Measurements from ENCODE around the gene COG2.
A peak's percentile ranks its signal among the peaks of the same experiment; 100 is the strongest.

The COG2 gene

DNA sequence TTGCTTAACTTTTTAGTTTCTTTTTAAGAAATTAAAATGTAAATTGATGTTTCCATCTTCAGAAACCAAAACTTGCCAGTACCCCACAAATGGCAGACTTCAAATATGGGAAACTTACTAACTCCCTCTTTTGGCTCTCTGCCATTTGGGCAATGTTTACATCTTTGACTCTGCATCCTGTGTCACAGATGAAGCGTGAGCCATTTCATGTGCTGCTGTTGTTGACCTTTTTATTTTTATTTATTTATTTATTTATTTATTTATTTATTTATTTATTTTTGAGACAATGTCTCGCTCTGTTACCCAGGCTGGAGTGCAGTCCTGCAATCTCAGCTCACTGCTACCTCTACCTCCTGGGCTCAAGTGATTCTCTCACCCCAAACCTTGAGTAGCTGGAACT, 16.0 kb upstream of the COG2 start:
- H3K4me1 ChIP-seq (ENCODE audit: control insufficient read depth, insufficient read depth, low read length): no peaks in the 10 kb centered on the region
- no peak overlapping the region for H3K9ac ChIP-seq (ENCODE audit: low read length)
- H3K9me3 ChIP-seq (ENCODE audit: control insufficient read depth, insufficient read depth, low read depth, low read length): no peaks in the 10 kb centered on the region
- no peak overlapping the region for H3K4me3 ChIP-seq (ENCODE audit: low read depth, low read length)
- H3K27ac ChIP-seq (ENCODE audit: low read depth, low read length): no peak overlapping the region
- H3K36me3 ChIP-seq (ENCODE audit: control insufficient read depth, insufficient read depth, low read length): no peaks in the 10 kb centered on the region
- H3K27me3 ChIP-seq (ENCODE audit: control insufficient read depth, insufficient read depth, low read length): no peaks in the 10 kb centered on the region

- no peaks in the 10 kb centered on the region for H3K36me3 ChIP-seq (ENCODE audit: control insufficient read depth, insufficient read depth, low read length)
- H3K4me3 ChIP-seq (ENCODE audit: low read depth, low read length): no peak overlapping the region
- H3K27ac ChIP-seq (ENCODE audit: low read depth, low read length): no peak overlapping the region
- peaks cover 3% of the 10 kb centered on the region; the same call in 1 of the 2 replicates for H3K4me1 ChIP-seq (ENCODE audit: control insufficient read depth, insufficient read depth, low read length)
- no peaks in the 10 kb centered on the region for H3K27me3 ChIP-seq (ENCODE audit: control insufficient read depth, insufficient read depth, low read length)
- no peak overlapping the region for H3K9ac ChIP-seq (ENCODE audit: low read length)
- H3K9me3 ChIP-seq (ENCODE audit: control insufficient read depth, insufficient read depth, low read depth, low read length): no peaks in the 10 kb centered on the region
Observed at GRCh38 chr1:230627767-230628166, 14.5 kb upstream of the COG2 start.

DNA sequence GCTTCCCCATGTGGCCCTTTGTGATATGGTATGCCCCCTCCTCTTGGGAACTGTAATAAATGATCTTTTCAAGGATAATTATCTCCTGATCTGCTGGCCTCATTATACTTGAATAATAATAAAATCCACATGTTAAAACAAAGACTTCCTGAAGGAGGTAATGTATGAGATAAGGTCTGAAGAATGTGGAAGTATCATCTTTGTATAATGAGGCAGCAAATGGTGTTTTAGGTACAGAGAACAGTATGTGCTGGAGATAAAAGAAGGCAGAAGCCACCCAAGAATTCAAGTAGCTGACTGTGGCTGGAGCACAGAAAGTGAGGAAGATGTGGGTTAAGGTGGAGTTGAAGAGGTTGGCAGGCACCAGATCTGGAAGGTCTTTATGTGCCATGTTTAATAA, 12.8 kb upstream of the COG2 start:
- Histone ChIP-seq H3K9ac (ENCODE audit: low read length) (no peak overlapping the region), H3K27ac (ENCODE audit: low read depth, low read length) (no peak overlapping the region), H3K9me3 (ENCODE audit: control insufficient read depth, insufficient read depth, low read depth, low read length) (no peaks in the 10 kb centered on the region), H3K4me3 (ENCODE audit: low read depth, low read length) (no peak overlapping the region), H3K4me1 (ENCODE audit: control insufficient read depth, insufficient read depth, low read length) (peaks cover 3% of the 10 kb centered on the region; the same call in 1 of the 2 replicates), H3K36me3 (ENCODE audit: control insufficient read depth, insufficient read depth, low read length) (no peaks in the 10 kb centered on the region), H3K27me3 (ENCODE audit: control insufficient read depth, insufficient read depth, low read length) (no peaks in the 10 kb centered on the region)

- Histone ChIP-seq H3K4me3 (ENCODE audit: low read depth, low read length) (no peak overlapping the region), H3K9ac (ENCODE audit: low read length) (no peak overlapping the region), H3K4me1 (ENCODE audit: control insufficient read depth, insufficient read depth, low read length) (peaks cover 3% of the 10 kb centered on the region; the same call in 1 of the 2 replicates), H3K36me3 (ENCODE audit: control insufficient read depth, insufficient read depth, low read length) (no peaks in the 10 kb centered on the region), H3K27ac (ENCODE audit: low read depth, low read length) (no peak overlapping the region), H3K9me3 (ENCODE audit: control insufficient read depth, insufficient read depth, low read depth, low read length) (no peaks in the 10 kb centered on the region), H3K27me3 (ENCODE audit: control insufficient read depth, insufficient read depth, low read length) (no peaks in the 10 kb centered on the region)
Observed at GRCh38 chr1:230631477-230631876, 10.8 kb upstream of the COG2 start.

GRCh38 chr1:230632273-230632873, 9.9 kb upstream of the COG2 start:
- Histone ChIP-seq H3K4me1 (ENCODE audit: control insufficient read depth, insufficient read depth, low read length) (peaks cover 3% of the 10 kb centered on the region; the same call in 1 of the 2 replicates), H3K27ac (ENCODE audit: low read depth, low read length) (no peak overlapping the region), H3K27me3 (ENCODE audit: control insufficient read depth, insufficient read depth, low read length) (peaks cover 7% of the 10 kb centered on the region; the same call in 1 of the 2 replicates), H3K9ac (ENCODE audit: low read length) (no peak overlapping the region), H3K36me3 (ENCODE audit: control insufficient read depth, insufficient read depth, low read length) (no peaks in the 10 kb centered on the region), H3K9me3 (ENCODE audit: control insufficient read depth, insufficient read depth, low read depth, low read length) (no peaks in the 10 kb centered on the region), H3K4me3 (ENCODE audit: low read depth, low read length) (no peak overlapping the region)

- H3K27me3 ChIP-seq (ENCODE audit: control insufficient read depth, insufficient read depth, low read length): peaks cover 13% of the 10 kb centered on the region; the same call in 1 of the 2 replicates
- H3K9ac ChIP-seq (ENCODE audit: low read length): no peak overlapping the region
- peaks cover 3% of the 10 kb centered on the region; the same call in 1 of the 2 replicates for H3K4me1 ChIP-seq (ENCODE audit: control insufficient read depth, insufficient read depth, low read length)
- H3K36me3 ChIP-seq (ENCODE audit: control insufficient read depth, insufficient read depth, low read length): no peaks in the 10 kb centered on the region
- no peak overlapping the region for H3K4me3 ChIP-seq (ENCODE audit: low read depth, low read length)
- no peak overlapping the region for H3K27ac ChIP-seq (ENCODE audit: low read depth, low read length)
- no peaks in the 10 kb centered on the region for H3K9me3 ChIP-seq (ENCODE audit: control insufficient read depth, insufficient read depth, low read depth, low read length)
Observed at GRCh38 chr1:230633469-230633868, 8.8 kb upstream of the COG2 start.

DNA sequence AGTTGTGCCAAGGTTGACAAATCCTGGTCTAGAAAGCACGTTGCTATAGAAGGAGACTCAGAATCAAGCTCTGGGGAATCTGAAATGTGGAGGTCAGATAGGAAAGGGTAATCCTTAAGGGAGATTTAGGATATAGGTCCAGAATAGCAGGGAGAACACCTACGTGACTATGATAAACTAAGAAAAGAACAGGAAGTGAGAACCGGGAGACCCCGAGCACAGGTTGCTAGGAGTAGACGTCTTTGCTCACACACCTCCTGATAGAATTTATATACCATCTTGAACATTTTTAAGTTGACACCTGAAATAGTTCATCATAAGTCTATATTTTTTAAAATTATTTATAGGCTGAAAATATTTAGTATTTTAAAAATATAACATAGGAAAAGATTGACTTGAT, 7.9 kb upstream of the COG2 start:
- H3K4me3 ChIP-seq (ENCODE audit: low read depth, low read length): no peak overlapping the region
- H3K27ac ChIP-seq (ENCODE audit: low read depth, low read length): no peak overlapping the region
- peaks cover 3% of the 10 kb centered on the region; the same call in 1 of the 2 replicates for H3K4me1 ChIP-seq (ENCODE audit: control insufficient read depth, insufficient read depth, low read length)
- peaks cover 13% of the 10 kb centered on the region; the same call in 1 of the 2 replicates for H3K27me3 ChIP-seq (ENCODE audit: control insufficient read depth, insufficient read depth, low read length)
- H3K9me3 ChIP-seq (ENCODE audit: control insufficient read depth, insufficient read depth, low read depth, low read length): no peaks in the 10 kb centered on the region
- no peaks in the 10 kb centered on the region for H3K36me3 ChIP-seq (ENCODE audit: control insufficient read depth, insufficient read depth, low read length)
- no peak overlapping the region for H3K9ac ChIP-seq (ENCODE audit: low read length)

DNA sequence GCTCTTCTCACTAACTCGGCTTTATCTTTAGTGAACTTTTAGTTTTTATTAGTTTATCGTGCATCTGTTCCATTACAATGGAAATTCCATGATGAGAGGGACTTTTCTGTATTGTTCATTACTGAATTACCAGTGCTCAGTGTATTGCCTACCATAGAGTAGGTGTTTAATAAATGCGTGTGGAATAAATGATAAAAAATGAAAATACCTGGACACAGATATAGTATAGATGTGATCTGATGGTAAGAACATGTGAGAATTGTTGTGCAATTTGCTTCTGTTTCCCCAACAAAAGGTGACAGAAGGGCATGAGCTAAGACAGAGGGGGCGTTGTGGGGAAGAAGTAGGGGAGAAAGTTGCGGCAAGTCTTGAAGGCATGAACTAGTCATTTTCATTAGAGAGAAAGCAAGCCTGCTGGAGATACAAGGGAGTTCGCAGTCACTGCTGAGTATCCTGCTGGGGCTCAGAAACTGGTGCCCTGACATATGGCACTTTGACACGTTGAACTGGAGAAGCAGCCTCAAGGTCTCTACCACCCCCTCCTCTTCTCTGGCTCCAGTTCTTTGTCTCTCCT, 5.6 kb upstream of the COG2 start:
- Histone ChIP-seq H3K9me3 (ENCODE audit: control insufficient read depth, insufficient read depth, low read depth, low read length) (no peaks in the 10 kb centered on the region), H3K36me3 (ENCODE audit: control insufficient read depth, insufficient read depth, low read length) (no peaks in the 10 kb centered on the region), H3K4me3 (ENCODE audit: low read depth, low read length) (no peak overlapping the region), H3K4me1 (ENCODE audit: control insufficient read depth, insufficient read depth, low read length) (peaks cover 7% of the 10 kb centered on the region; the same call in 1 of the 2 replicates), H3K27me3 (ENCODE audit: control insufficient read depth, insufficient read depth, low read length) (peaks cover 13% of the 10 kb centered on the region; the same call in 1 of the 2 replicates), H3K9ac (ENCODE audit: low read length) (no peak overlapping the region), H3K27ac (ENCODE audit: low read depth, low read length) (no peak overlapping the region)

DNA sequence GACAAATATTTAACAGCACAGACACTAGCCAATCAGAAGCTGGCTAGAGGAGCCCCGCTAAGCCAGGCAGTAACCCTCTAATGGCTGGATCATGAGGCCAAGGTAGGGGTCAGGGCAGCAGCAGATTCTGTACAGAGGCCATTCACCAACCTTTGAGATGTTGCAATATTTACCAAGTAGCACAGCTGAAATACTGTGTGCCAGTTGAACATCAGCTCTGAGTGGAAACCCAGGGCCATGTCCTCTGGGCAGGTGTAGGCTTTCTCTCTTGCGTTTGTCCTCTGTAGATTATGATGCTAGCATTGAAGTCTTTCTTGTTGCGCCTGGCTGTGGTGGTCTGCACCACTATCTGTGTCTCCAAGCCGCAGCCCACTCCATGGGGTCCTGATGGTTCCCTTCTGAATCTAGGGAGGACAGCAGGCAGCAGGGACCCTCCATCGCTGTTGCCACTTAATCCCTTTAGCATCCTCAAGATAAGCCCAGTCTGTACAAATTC, 2.5 kb upstream of the COG2 start:
- H3K4me1 ChIP-seq (ENCODE audit: control insufficient read depth, insufficient read depth, low read length): peaks cover 11% of the 10 kb centered on the region; the same call in 1 of the 2 replicates

GRCh38 chr1:230641346-230641745, 935 bp upstream of the COG2 start:
- Histone ChIP-seq H3K36me3 (ENCODE audit: control insufficient read depth, insufficient read depth, low read length) (no peaks in the 10 kb centered on the region; the same call in 1 of the 2 replicates), H3K4me3 (ENCODE audit: low read depth, low read length) (peak overlapping the region; percentile 100), H3K27ac (ENCODE audit: low read depth, low read length) (no peak overlapping the region), H3K4me1 (ENCODE audit: control insufficient read depth, insufficient read depth, low read length) (peaks cover 11% of the 10 kb centered on the region; the same call in 1 of the 2 replicates), H3K9me3 (ENCODE audit: control insufficient read depth, insufficient read depth, low read depth, low read length) (no peaks in the 10 kb centered on the region), H3K27me3 (ENCODE audit: control insufficient read depth, insufficient read depth, low read length) (peaks cover 13% of the 10 kb centered on the region; the same call in 1 of the 2 replicates), H3K9ac (ENCODE audit: low read length) (peak overlapping the region; percentile 59)

More for the DNA sequence above, 2.5 kb upstream of the COG2 start:
- no peak overlapping the region for H3K27ac ChIP-seq (ENCODE audit: low read depth, low read length)
- no peak overlapping the region for H3K4me3 ChIP-seq (ENCODE audit: low read depth, low read length)
- H3K36me3 ChIP-seq (ENCODE audit: control insufficient read depth, insufficient read depth, low read length): no peaks in the 10 kb centered on the region
- peaks cover 13% of the 10 kb centered on the region; the same call in 1 of the 2 replicates for H3K27me3 ChIP-seq (ENCODE audit: control insufficient read depth, insufficient read depth, low read length)
- no peak overlapping the region for H3K9ac ChIP-seq (ENCODE audit: low read length)
- H3K9me3 ChIP-seq (ENCODE audit: control insufficient read depth, insufficient read depth, low read depth, low read length): no peaks in the 10 kb centered on the region

- Histone ChIP-seq H3K9me3 (ENCODE audit: control insufficient read depth, insufficient read depth, low read depth, low read length) (no peaks in the 10 kb centered on the region), H3K4me3 (ENCODE audit: low read depth, low read length) (peak overlapping the region; percentile 100), H3K4me1 (ENCODE audit: control insufficient read depth, insufficient read depth, low read length) (peaks cover 11% of the 10 kb centered on the region; the same call in 1 of the 2 replicates), H3K9ac (ENCODE audit: low read length) (peak overlapping the region; percentile 59), H3K27me3 (ENCODE audit: control insufficient read depth, insufficient read depth, low read length) (peaks cover 11% of the 10 kb centered on the region; the same call in 1 of the 2 replicates), H3K36me3 (ENCODE audit: control insufficient read depth, insufficient read depth, low read length) (no peaks in the 10 kb centered on the region; the same call in 1 of the 2 replicates), H3K27ac (ENCODE audit: low read depth, low read length) (0 out of 2 replicates have a peak overlapping the region, but pooled peaks have one; percentile 10)
Observed at GRCh38 chr1:230641900-230642262, 400 bp upstream of the COG2 start.
